Measurements from ENCODE around the gene C18orf54.

The C18orf54 gene

GRCh38 chr18:54330768-54331548 is 26.7 kb upstream of the C18orf54 start:
- DNase-seq (ENCODE audit: low spot score): no peak
- Histone ChIP-seq H3K27ac (no peak overlapping the region), H3K4me3 (no peak overlapping the region)
- TF ChIP-seq CTCF (IDR thresholded peaks at IDR 0.05): no peak

- DNase-seq (ENCODE audit: low spot score): no peak
- Histone ChIP-seq H3K4me3 (no peak overlapping the region), H3K27ac (no peak overlapping the region)
- TF ChIP-seq CTCF (IDR thresholded peaks at IDR 0.05): no peak
Observed at GRCh38 chr18:54335638-54336173, 22.0 kb upstream of the C18orf54 start.

DNA sequence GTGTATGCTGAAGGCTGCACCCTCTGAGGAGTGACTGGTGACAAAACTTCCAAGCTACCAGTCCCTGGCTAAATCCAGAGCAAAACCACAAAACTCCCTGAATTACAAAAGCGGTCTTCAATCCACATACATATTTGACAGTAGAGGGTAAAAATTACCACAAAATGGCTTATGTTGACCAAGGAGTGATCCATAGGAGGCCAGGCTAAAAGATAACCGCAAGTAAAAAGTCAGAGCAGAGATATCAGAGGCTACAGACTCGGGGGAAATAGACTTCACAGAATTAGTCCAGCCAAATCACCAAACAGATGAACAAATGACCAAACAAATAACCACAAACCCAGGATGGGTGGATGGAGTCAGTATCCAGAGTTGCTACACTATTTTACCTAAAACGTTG is 19.5 kb upstream of the C18orf54 start:
- H3K4me3 ChIP-seq: no peak overlapping the region
- no peak for TF ChIP-seq CTCF (IDR thresholded peaks at IDR 0.05)
- no peak overlapping the region for H3K27ac ChIP-seq
- DNase-seq (ENCODE audit: low spot score): no peak

DNA sequence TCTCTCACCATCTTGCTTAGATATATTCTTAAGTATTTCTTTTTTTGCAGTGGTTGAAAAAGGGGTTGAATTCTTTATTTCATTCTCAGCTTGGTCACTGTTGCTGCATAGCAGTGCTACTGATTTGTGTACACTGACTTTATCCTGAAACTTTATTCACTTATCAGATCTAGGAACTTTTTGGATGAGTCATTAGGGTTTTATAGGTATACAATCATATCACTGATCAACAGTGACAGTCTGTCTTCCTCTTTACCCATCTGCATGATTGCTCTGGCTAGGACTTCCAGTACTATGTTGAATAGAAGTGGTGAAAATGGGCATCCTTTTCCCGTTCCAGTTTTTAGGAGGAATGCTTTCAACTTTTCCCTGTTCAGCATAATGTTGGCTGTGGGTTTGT is 6.5 kb upstream of the C18orf54 start:
- no peak for DNase-seq (ENCODE audit: low spot score)
- no peak overlapping the region for H3K4me3 ChIP-seq
- no peak for TF ChIP-seq CTCF (IDR thresholded peaks at IDR 0.05)

GRCh38 chr18:54357082-54357659 is 535 bp upstream of the C18orf54 start:
- TF ChIP-seq CTCF (IDR thresholded peaks at IDR 0.05): no peak
- peak overlapping the region; percentile 95 for H3K4me3 ChIP-seq
- DNase-seq (ENCODE audit: low spot score): no peak

More for the DNA sequence above, 6.5 kb upstream of the C18orf54 start:
- H3K27ac ChIP-seq: no peak overlapping the region

GRCh38 chr18:54358495-54359040 is 862 bp downstream of the C18orf54 start:
- Histone ChIP-seq H3K4me3 (peak overlapping the region; percentile 95), H3K27ac (peak overlapping the region; percentile 7 to 71)
- TF ChIP-seq CTCF (IDR thresholded peaks at IDR 0.05): no peak
- no peak for DNase-seq (ENCODE audit: low spot score)

More at GRCh38 chr18:54357082-54357659, 535 bp upstream of the C18orf54 start:
- peak overlapping the region in 1 of 2 donors; percentile 71 for H3K27ac ChIP-seq
